ENCODE data around the gene MS4A15. TPM values are rescaled to one million over a fixed set of nuclear protein-coding genes. Genes with fewer than 3 reads are reported as not detected.
A peak's percentile ranks its signal among the peaks of the same experiment; 100 is the strongest.

The MS4A15 gene
- total and polyA plus RNA-seq, 7 donors = 0.04 TPM; not detected in 6

- Histone ChIP-seq H3K36me3 (no peaks in the 10 kb centered on the region), H3K27me3 (no peaks in the 10 kb centered on the region), H3K9me3 (no peaks in the 10 kb centered on the region), H3K4me3 (no peak overlapping the region), H3K4me1 (peaks cover 0 to 11% (median 7%) of the 10 kb centered on the region in 4 donors), H3K27ac (no peak overlapping the region)
- 90 to 92% methylated on average over 8 of the region's 8 CpGs for WGBS, 2 donors
- no peak for TF ChIP-seq POLR2A (IDR thresholded peaks at IDR 0.05)
- TF ChIP-seq EP300 (IDR thresholded peaks at IDR 0.05) = no peak
- no peak for TF ChIP-seq CTCF (IDR thresholded peaks at IDR 0.05)
- no peak for TF ChIP-seq POLR2AphosphoS5 (IDR thresholded peaks at IDR 0.05)
- intact Hi-C loops (cut with DNase I) = loop anchor here (10.0 kb wide), 1 partner anchor 362 kb away; no protein-coding TSS in a partner anchor
- DNase-seq = no peak
These were observed 16.0 kb downstream of the MS4A15 start for GRCh38 chr11:60772666-60773065.

- no peak for DNase-seq
- Histone ChIP-seq H3K4me1 (peaks cover 0 to 11% (median 7%) of the 10 kb centered on the region in 4 donors), H3K27me3 (no peaks in the 10 kb centered on the region), H3K4me3 (no peak overlapping the region), H3K9me3 (no peaks in the 10 kb centered on the region), H3K36me3 (no peaks in the 10 kb centered on the region), H3K27ac (no peak overlapping the region)
- TF ChIP-seq EP300 (IDR thresholded peaks at IDR 0.05) (no peak), POLR2A (IDR thresholded peaks at IDR 0.05) (no peak), CTCF (IDR thresholded peaks at IDR 0.05) (no peak), POLR2AphosphoS5 (IDR thresholded peaks at IDR 0.05) (no peak)
- 74 to 88% methylated on average over 13 of the region's 13 CpGs for WGBS, 2 donors
- intact Hi-C loops (cut with DNase I) = loop anchor here (2.0 to 10.0 kb wide), 3 partner anchors 68 to 360 kb away; partner anchors contain the start of gene CCDC86
These were observed 18.1 kb downstream of the MS4A15 start for GRCh38 chr11:60774726-60775125.

GRCh38 chr11:60775420-60775961, 18.8 kb downstream of the MS4A15 start:
- intact Hi-C loops (cut with DNase I) = loop anchor here (2.0 to 10.0 kb wide), 3 partner anchors 67 to 359 kb away; partner anchors contain the start of gene CCDC86
- no peak for TF ChIP-seq POLR2AphosphoS5 (IDR thresholded peaks at IDR 0.05)
- TF ChIP-seq CTCF (IDR thresholded peaks at IDR 0.05) = peak; percentile 53 to 89 (median 77)
- 11 to 15% methylated on average over 15 of the region's 15 CpGs for WGBS, 2 donors

GRCh38 chr11:60776167-60776566, 19.5 kb downstream of the MS4A15 start:
- Histone ChIP-seq H3K4me1 (peaks cover 0 to 11% (median 7%) of the 10 kb centered on the region in 4 donors), H3K9me3 (no peaks in the 10 kb centered on the region), H3K36me3 (no peaks in the 10 kb centered on the region), H3K4me3 (no peak overlapping the region), H3K27ac (no peak overlapping the region), H3K27me3 (no peaks in the 10 kb centered on the region)
- WGBS, 2 donors = 90 to 94% methylated on average over 4 of the region's 4 CpGs
- intact Hi-C loops (cut with DNase I) = loop anchor here (5.0 to 10.0 kb wide), 2 partner anchors 66 to 359 kb away; partner anchors contain the start of gene CCDC86
- DNase-seq = no peak
- TF ChIP-seq CTCF (IDR thresholded peaks at IDR 0.05) (no peak), POLR2AphosphoS5 (IDR thresholded peaks at IDR 0.05) (no peak), POLR2A (IDR thresholded peaks at IDR 0.05) (no peak)

More at GRCh38 chr11:60775420-60775961, 18.8 kb downstream of the MS4A15 start:
- Histone ChIP-seq H3K4me3 (no peak overlapping the region), H3K9me3 (no peaks in the 10 kb centered on the region), H3K27me3 (no peaks in the 10 kb centered on the region), H3K27ac (no peak overlapping the region), H3K36me3 (no peaks in the 10 kb centered on the region), H3K4me1 (peaks cover 0 to 11% (median 7%) of the 10 kb centered on the region in 4 donors)
- DNase-seq = peak; percentile 92

All from sigmoid colon (tissue), 7 donors.